K562 (cell line): ENCODE data around the gene LMNTD2. TPM values are rescaled to one million over a fixed set of nuclear protein-coding genes. Genes with fewer than 3 reads are reported as not detected.

ENCODE experiments used
- C11orf30 ChIP-seq: fragments of 450-650 bp; IDR thresholded peaks from 2 replicates; pipeline ENCODE4 v1.6.1; 2016; ENCODE audit warnings: low read depth, mild to moderate bottlenecking
- CHD4 ChIP-seq: fragments of 200-600 bp; sonication (generic); IDR thresholded peaks from 3 replicates; pipeline ENCODE4 v1.6.1; 2012; ENCODE audit warnings: low read depth, mild to moderate bottlenecking, mixed read lengths, low read length, inconsistent platforms; ENCODE audit not compliant: insufficient read depth, insufficient replicate concordance, poor library complexity, severe bottlenecking
- MED1 ChIP-seq: sonication (generic); formaldehyde crosslinking; IDR thresholded peaks from 2 replicates; pipeline ENCODE4 v1.8.1; 2023; ENCODE audit warnings: missing genetic modification reagents, borderline replicate concordance
- RBM34 ChIP-seq: fragments of 200-400 bp; formaldehyde crosslinking; IDR thresholded peaks from 2 replicates; pipeline ENCODE4 v1.6.1; 2018; ENCODE audit warnings: low read length, borderline replicate concordance; ENCODE audit not compliant: insufficient read depth
- SNIP1 ChIP-seq: fragments of 450-650 bp; IDR thresholded peaks from 2 replicates; pipeline ENCODE4 v1.7.1; 2017; ENCODE audit warnings: low read depth, mild to moderate bottlenecking
- ZBTB7A ChIP-seq: IDR thresholded peaks from 2 replicates; pipeline ENCODE4 v1.6.1; 2011; ENCODE audit warnings: low read depth, mild to moderate bottlenecking, low read length, moderate library complexity, borderline replicate concordance; ENCODE audit not compliant: control insufficient read depth
- ZNF175 ChIP-seq: fragments of 200-800 bp; sonication (Bioruptor generic); IDR thresholded peaks from 2 replicates; pipeline ENCODE4 v1.6.1; 2016; ENCODE audit warnings: low read depth, mild to moderate bottlenecking, missing genetic modification characterization, missing compliant biosample characterization
- ZNF274 ChIP-seq: IDR thresholded peaks from 2 replicates; pipeline ENCODE4 v1.6.1; 2011; ENCODE audit warnings: low read depth, mild to moderate bottlenecking, low read length, moderate library complexity, borderline replicate concordance
- ZNF717 ChIP-seq: fragments of 250-450 bp; sonication (Bioruptor Pico); IDR thresholded peaks from 2 replicates; pipeline ENCODE4 v1.5.0; 2021
- ZNF75A ChIP-seq: fragments of 450-650 bp; formaldehyde crosslinking; IDR thresholded peaks from 2 replicates; pipeline ENCODE4 v1.4.0; 2020; ENCODE audit warnings: mild to moderate bottlenecking
- ZNF766 ChIP-seq: fragments of 200-800 bp; sonication (Bioruptor generic); conservative IDR thresholded peaks from 2 replicates; pipeline ENCODE4 v1.6.1; 2016; ENCODE audit warnings: missing genetic modification characterization, missing compliant biosample characterization
- polyA plus RNA-seq, 8 experiments: library from polyadenylated mRNA; depleted of rRNA in 4 of 8; stranded (reverse) in 5 of 8; unstranded in 3 of 8; fragments of >200 nt; fragmentation: Nextera tagmentation in 2 of 8; fragmentation: Illumina TruSeq in 1 of 8; extraction: Ambion mirVana in 2 of 8; extraction: Trizol in 1 of 8; gene quantifications; 2 replicates each; pipeline versions ENCODE4 v1.2.1 to v1.2.3, GENCODE V29; 2011 to 2014; ENCODE audit warnings: inconsistent platforms in 1 of 8, missing spikeins in 1 of 8
- total RNA-seq, 7 experiments: library from RNA; depleted of rRNA in 6 of 7; stranded (reverse); fragments of >200 nt in 6 of 7; fragmentation: Illumina TruSeq in 2 of 7; extraction: Trizol in 2 of 7; gene quantifications; 2 replicates each; pipeline versions ENCODE4 v1.2.1 to v1.2.3, GENCODE V29; 2011 to 2021; ENCODE audit warnings: low replicate concordance in 1 of 7
- TF ChIP-seq, protein P1 (sequence below): fragments of 250-450 bp; sonication (Bioruptor Pico); IDR thresholded peaks from 2 replicates; pipeline ENCODE4 v1.9.0; 2021; ENCODE audit warnings: mild to moderate bottlenecking
- TF ChIP-seq, protein P2 (sequence below): sonication (generic); formaldehyde crosslinking; IDR thresholded peaks from 2 replicates; pipeline ENCODE4 v1.8.0; 2022; ENCODE audit warnings: missing genetic modification reagents, mild to moderate bottlenecking, borderline replicate concordance
- TF ChIP-seq, protein P3 (sequence below): fragments of 450-650 bp; IDR thresholded peaks from 2 replicates; pipeline ENCODE4 v1.6.1; 2014; ENCODE audit warnings: low read depth, mild to moderate bottlenecking, moderate library complexity, borderline replicate concordance

LMNTD2 gene
- total and polyA plus RNA-seq, 9 of the 15 experiments (the other 6 are each of a cell fraction or from before 2014, with no cell fraction given) = 0.48 to 4.2 (median 1.5) TPM; not detected in 3

DNA sequence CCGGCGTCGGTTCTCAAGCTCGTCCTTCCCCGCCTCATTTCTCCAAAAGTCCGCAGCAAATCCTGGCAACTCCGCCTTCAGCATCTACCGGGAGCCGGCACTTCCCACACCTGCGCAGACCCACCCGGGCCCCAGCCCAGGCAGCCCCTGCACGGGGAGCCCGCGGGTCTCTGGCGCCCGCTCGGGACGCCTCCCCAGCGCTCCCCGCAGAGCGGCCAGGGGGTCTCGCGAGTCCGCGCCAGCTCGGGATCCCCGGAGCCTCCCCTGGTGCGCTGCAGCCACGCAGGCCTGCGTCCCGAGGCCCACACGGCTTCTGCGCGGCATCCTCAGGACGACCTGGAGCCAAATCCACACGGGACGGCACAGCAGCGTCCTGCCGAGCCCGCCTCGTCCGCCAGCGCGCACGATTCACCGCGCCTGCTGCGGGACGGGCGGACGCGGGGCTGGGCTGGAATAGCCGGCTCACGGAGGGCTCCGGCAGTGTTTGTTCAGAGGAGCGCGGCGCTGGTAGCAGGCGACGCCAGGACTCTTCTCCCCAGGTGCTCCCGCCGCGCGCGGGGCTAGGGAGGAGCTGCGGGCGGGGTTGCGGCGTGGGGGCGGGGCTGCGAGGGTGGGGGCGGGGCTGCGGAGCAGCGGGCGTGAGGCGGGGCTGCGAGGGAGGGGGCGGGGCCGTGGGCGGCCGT, 14.9 kb upstream of the LMNTD2 start (continued):
- TF ChIP-seq MED1 (no peak), ZNF75A (CRISPR knock-in tag) (no peak), SNIP1 (no peak), ZNF717 (no peak), ZBTB7A (peak; percentile 22; the same call in 1 of the 2 replicates), RBM34 (peak; percentile 97; the same call in 1 of the 2 replicates), C11orf30 (no peak), ZNF766 (CRISPR knock-in tag) (no peak), CHD4 (no peak), ZNF175 (no peak), ZNF274 (no peak)
- TF ChIP-seq, protein P1, sequence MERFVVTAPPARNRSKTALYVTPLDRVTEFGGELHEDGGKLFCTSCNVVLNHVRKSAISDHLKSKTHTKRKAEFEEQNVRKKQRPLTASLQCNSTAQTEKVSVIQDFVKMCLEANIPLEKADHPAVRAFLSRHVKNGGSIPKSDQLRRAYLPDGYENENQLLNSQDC (CRISPR knock-in tag) = no peak
- TF ChIP-seq, protein P2, sequence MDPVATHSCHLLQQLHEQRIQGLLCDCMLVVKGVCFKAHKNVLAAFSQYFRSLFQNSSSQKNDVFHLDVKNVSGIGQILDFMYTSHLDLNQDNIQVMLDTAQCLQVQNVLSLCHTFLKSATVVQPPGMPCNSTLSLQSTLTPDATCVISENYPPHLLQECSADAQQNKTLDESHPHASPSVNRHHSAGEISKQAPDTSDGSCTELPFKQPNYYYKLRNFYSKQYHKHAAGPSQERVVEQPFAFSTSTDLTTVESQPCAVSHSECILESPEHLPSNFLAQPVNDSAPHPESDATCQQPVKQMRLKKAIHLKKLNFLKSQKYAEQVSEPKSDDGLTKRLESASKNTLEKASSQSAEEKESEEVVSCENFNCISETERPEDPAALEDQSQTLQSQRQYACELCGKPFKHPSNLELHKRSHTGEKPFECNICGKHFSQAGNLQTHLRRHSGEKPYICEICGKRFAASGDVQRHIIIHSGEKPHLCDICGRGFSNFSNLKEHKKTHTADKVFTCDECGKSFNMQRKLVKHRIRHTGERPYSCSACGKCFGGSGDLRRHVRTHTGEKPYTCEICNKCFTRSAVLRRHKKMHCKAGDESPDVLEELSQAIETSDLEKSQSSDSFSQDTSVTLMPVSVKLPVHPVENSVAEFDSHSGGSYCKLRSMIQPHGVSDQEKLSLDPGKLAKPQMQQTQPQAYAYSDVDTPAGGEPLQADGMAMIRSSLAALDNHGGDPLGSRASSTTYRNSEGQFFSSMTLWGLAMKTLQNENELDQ = no peak
- TF ChIP-seq, protein P3, sequence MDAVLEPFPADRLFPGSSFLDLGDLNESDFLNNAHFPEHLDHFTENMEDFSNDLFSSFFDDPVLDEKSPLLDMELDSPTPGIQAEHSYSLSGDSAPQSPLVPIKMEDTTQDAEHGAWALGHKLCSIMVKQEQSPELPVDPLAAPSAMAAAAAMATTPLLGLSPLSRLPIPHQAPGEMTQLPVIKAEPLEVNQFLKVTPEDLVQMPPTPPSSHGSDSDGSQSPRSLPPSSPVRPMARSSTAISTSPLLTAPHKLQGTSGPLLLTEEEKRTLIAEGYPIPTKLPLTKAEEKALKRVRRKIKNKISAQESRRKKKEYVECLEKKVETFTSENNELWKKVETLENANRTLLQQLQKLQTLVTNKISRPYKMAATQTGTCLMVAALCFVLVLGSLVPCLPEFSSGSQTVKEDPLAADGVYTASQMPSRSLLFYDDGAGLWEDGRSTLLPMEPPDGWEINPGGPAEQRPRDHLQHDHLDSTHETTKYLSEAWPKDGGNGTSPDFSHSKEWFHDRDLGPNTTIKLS = no peak
